ENCODE measurements around the gene FOXJ3. TPM values are rescaled to one million over a fixed set of nuclear protein-coding genes. Genes with fewer than 3 reads are reported as not detected.

The FOXJ3 gene
- total RNA-seq, 1 donor from 2014 or later, result 62.1 TPM

GRCh38 chr1:42195841-42196240, 139.2 kb downstream of the FOXJ3 start:
- DNase-seq (ENCODE audit: low spot score), result no peak

DNA sequence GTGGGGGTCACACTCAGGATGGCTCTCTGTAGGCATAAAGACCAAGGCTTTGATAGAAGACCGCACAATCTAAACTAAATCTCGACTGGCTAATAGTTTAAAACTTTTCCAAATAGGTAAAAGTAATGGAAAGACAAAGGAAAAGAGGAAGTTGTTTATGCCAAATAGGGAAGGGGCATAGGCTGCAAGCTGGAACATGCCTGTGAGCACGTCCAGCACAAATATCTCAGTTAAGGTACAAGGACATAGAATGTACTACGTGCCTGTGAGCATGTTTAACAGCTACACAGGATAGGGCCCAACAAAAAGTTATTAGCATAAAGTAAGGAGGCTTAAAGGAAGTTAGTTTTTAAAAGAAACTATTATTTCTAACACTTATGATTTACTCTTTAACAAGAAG, 142.9 kb downstream of the FOXJ3 start:
- DNase-seq (ENCODE audit: low spot score), result no peak

DNA sequence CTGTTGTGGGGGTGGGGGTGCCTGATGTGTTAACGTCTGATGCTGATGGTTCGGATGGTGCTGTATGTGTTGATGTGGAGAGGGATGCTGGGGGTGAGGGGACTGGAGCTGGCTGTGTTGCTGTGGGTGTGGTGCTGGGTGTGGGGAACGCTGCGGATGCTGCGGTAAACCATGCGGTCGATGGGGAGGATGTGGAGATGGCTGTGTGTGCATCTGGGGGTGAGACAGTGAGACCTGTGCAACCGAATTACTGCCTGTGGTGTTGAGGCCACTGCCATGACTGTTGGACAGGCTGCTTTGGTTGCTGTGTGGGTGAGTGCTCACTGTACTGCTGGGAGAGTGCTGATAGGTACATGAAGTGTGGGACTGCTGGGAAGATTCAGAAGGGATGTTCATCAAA, 143.7 kb downstream of the FOXJ3 start:
- DNase-seq (ENCODE audit: low spot score), result no peak

GRCh38 chr1:42189931-42190853, 144.8 kb downstream of the FOXJ3 start:
- no peak for DNase-seq (ENCODE audit: low spot score)

DNA sequence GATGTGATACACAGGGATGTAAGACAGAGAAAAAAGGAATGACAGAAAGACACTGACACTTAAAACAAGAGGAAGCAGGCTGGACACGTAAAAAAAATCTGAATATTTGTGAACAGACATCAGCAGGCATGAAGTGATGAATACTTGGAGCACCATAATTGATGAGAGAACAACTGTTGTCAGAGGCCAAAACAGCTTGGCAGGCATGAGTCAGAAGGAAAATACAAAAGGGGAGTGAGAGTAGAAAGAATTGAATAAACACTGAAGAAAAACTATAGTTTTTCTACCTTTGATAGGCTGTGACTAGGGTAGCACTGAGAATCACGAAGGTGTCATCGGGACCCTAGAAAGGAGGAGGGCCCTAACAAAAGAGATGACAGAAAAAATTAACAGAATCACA, 148.9 kb downstream of the FOXJ3 start:
- no peak for DNase-seq (ENCODE audit: low spot score)

GRCh38 chr1:42184616-42185015, 150.4 kb downstream of the FOXJ3 start:
- DNase-seq (ENCODE audit: low spot score), result no peak

- no peak for DNase-seq (ENCODE audit: low spot score)
These were observed 151.1 kb downstream of the FOXJ3 start for GRCh38 chr1:42183957-42184268.

GRCh38 chr1:42183210-42183956, 151.7 kb downstream of the FOXJ3 start:
- no peak for DNase-seq (ENCODE audit: low spot score)

DNA sequence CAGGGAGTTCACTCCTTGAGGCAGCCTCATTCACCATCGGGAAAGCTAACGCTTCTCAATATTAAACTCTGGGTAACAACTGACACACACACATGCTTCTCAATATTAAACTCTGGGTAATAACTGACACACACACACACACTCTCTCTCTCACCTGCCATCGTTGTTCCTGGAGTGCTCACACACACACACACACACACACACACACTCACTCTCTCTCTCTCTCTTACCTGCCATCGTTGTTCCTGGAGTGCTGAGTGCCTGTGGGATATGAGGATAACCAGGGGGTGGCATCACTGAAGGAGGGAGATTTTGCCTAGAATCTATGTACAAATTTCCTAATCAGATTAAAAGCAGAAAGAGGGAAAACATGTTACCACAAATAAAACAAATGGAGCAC, 153.3 kb downstream of the FOXJ3 start:
- no peak for DNase-seq (ENCODE audit: low spot score)

GRCh38 chr1:42179900-42180329, 155.1 kb downstream of the FOXJ3 start:
- no peak for DNase-seq (ENCODE audit: low spot score)

DNA sequence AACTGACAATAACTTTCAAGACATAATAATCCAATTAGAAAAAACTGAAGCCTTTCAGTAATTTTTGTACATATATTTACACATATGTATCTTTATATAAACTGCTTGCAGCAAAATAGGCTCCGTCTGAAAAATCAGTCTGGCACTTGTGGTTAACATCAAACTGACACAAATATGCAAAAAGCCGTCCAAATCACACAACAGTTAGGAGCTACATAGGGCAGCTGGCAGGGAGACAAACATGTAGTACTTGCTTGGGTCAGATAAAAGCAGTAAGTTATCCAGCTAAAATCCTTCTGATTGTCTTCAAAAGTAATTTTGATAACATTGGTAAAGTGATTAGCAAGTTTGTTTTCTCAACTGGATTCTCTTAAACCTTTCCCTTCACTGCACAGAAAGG, 155.8 kb downstream of the FOXJ3 start:
- DNase-seq (ENCODE audit: low spot score), result no peak

DNA sequence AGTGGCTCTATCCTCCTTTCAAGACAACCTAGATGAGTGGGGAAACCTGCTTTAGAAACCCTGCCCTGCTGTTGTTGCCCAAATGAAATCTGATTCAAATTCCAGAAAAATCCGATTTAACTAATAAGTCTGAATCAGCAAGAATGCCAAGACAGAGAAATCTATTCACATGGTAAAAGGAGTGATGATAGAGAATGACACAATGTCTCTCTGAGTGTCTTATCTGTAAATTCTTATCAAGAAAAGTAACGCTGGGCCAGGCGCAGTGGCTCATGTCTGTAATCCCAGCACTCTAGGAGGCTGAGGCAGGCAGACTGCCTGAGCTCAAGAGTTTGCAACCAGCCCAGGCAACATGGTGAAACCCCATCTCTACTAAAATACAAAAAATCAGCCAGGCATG, 156.8 kb downstream of the FOXJ3 start:
- DNase-seq (ENCODE audit: low spot score), result no peak

DNA sequence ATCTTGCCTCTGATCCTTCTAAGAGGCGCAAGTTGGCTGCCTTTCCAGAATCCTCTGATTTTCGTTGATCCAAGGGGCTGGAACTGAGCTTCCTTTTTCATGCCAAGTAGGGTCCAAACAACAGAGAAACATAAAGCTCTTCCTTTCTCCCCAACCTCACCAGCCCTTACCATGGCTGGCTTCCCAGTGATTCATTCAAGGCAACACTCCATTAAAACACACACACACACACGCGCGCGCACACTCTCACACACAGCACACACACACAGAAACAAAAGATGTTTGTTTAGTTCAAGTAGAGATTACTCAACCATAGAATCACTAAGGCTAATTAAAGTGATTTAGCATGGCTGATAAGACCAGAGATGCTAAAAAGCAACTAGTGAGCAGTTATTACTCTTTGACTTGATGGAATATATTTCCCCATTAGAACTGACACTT, 157.5 kb downstream of the FOXJ3 start:
- no peak for DNase-seq (ENCODE audit: low spot score)

- no peak for DNase-seq (ENCODE audit: low spot score)
These were observed 158.0 kb downstream of the FOXJ3 start for GRCh38 chr1:42176902-42177519.

GRCh38 chr1:42175314-42176054, 159.6 kb downstream of the FOXJ3 start:
- DNase-seq (ENCODE audit: low spot score), result no peak

GRCh38 chr1:42173961-42174735, 160.9 kb downstream of the FOXJ3 start:
- no peak for DNase-seq (ENCODE audit: low spot score)

GRCh38 chr1:42173155-42173933, 161.7 kb downstream of the FOXJ3 start:
- DNase-seq (ENCODE audit: low spot score), result no peak

GRCh38 chr1:42172381-42173133, 162.5 kb downstream of the FOXJ3 start:
- no peak for DNase-seq (ENCODE audit: low spot score)

- no peak for DNase-seq (ENCODE audit: low spot score)
These were observed 163.3 kb downstream of the FOXJ3 start for GRCh38 chr1:42171679-42172266.
